Neutrophil (primary cell): ENCODE results near the gene PTPN14.
"Not testable (repeated sequence)": the region's sequence is repeated elsewhere in the genome, so short reads cannot be mapped to it uniquely, and the experiment has no call there.

ENCODE experiments used
- H3K27ac ChIP-seq: fragments of 200-600 bp; sonication (generic); 2 replicates; pipeline ENCODE4 v1.5.1; 2016; ENCODE audit warnings: mild to moderate bottlenecking, moderate library complexity
- H3K27me3 ChIP-seq: fragments of 200-600 bp; sonication (generic); 2 replicates; pipeline ENCODE4 v1.6.0; 2016; ENCODE audit warnings: mild to moderate bottlenecking
- H3K36me3 ChIP-seq: fragments of 200-600 bp; sonication (generic); 2 replicates; pipeline ENCODE4 v1.5.1; 2017
- H3K4me1 ChIP-seq, 2 experiments: fragments of 200-600 bp in 1 of 2; sonication (generic) in 1 of 2; 1 replicate in 1 of 2; 2 replicates in 1 of 2; pipeline versions ENCODE4 v1.5.1 to v1.6.1; 2013 to 2016; ENCODE audit warnings: low read depth in 1 of 2, low read length in 1 of 2, mild to moderate bottlenecking in 1 of 2, moderate library complexity in 1 of 2; ENCODE audit not compliant: control insufficient read depth in 1 of 2, insufficient read depth in 1 of 2
- H3K4me3 ChIP-seq, 2 experiments: fragments of 200-600 bp in 1 of 2; sonication (generic) in 1 of 2; 1 replicate in 1 of 2; 2 replicates in 1 of 2; pipeline ENCODE4 v1.5.1; 2013 to 2016; ENCODE audit warnings: low read depth in 1 of 2, low read length in 1 of 2, mild to moderate bottlenecking in 1 of 2, moderate library complexity in 1 of 2
- H3K9me3 ChIP-seq: fragments of 200-600 bp; sonication (generic); 2 replicates; pipeline ENCODE4 v1.5.1; 2016
- CTCF ChIP-seq: fragments of 200-600 bp; sonication (generic); IDR thresholded peaks from 2 replicates; pipeline ENCODE4 v1.5.1; 2016; ENCODE audit warnings: antibody characterized with exemption

Gene PTPN14

GRCh38 chr1:214510914-214511638, 40.3 kb downstream of the PTPN14 start:
- peaks cover 0 to 17% of the 10 kb centered on the region in 2 experiments for H3K4me1 ChIP-seq
- H3K4me3 ChIP-seq = no peak overlapping the region
- no peak for TF ChIP-seq CTCF
- H3K27ac ChIP-seq = no peak overlapping the region
- H3K36me3 ChIP-seq = no peaks in the 10 kb centered on the region
- peaks cover 10% of the 10 kb centered on the region for H3K27me3 ChIP-seq
- no peaks in the 10 kb centered on the region for H3K9me3 ChIP-seq

GRCh38 chr1:214510477-214510876, 40.9 kb downstream of the PTPN14 start:
- TF ChIP-seq CTCF = no peak
- no peak overlapping the region for H3K4me3 ChIP-seq
- peaks cover 10% of the 10 kb centered on the region for H3K27me3 ChIP-seq
- H3K4me1 ChIP-seq = peaks cover 0 to 11% of the 10 kb centered on the region in 2 experiments
- H3K27ac ChIP-seq = no peak overlapping the region
- no peaks in the 10 kb centered on the region for H3K36me3 ChIP-seq
- H3K9me3 ChIP-seq = no peaks in the 10 kb centered on the region

- not testable (repeated sequence) for H3K9me3 ChIP-seq, H3K4me3 ChIP-seq, H3K27ac ChIP-seq, H3K27me3 ChIP-seq, H3K36me3 ChIP-seq, H3K4me1 ChIP-seq
These were observed 41.8 kb downstream of the PTPN14 start for GRCh38 chr1:214509622-214510021.

GRCh38 chr1:214506972-214507431, 44.4 kb downstream of the PTPN14 start:
- H3K4me3 ChIP-seq = no peak overlapping the region
- H3K36me3 ChIP-seq = no peaks in the 10 kb centered on the region
- TF ChIP-seq CTCF = no peak
- H3K27me3 ChIP-seq = no peaks in the 10 kb centered on the region
- no peak overlapping the region for H3K27ac ChIP-seq
- H3K4me1 ChIP-seq = no peaks in the 10 kb centered on the region
- no peaks in the 10 kb centered on the region for H3K9me3 ChIP-seq

GRCh38 chr1:214505134-214505533, 46.3 kb downstream of the PTPN14 start:
- no peak overlapping the region for H3K4me3 ChIP-seq

More at GRCh38 chr1:214505134-214505533, 46.3 kb downstream of the PTPN14 start:
- Histone ChIP-seq H3K36me3 (no peaks in the 10 kb centered on the region), H3K27me3 (no peaks in the 10 kb centered on the region), H3K9me3 (no peaks in the 10 kb centered on the region), H3K4me1 (no peaks in the 10 kb centered on the region), H3K27ac (no peak overlapping the region)
- TF ChIP-seq CTCF = no peak
